Gastroesophageal sphincter (tissue), 4 donors: ENCODE measurements around the gene CDC45. TPM values are rescaled to one million over a fixed set of nuclear protein-coding genes. Genes with fewer than 3 reads are reported as not detected.

Experiments used
- ATAC-seq: fragments of 150-250 bp; one replicate; pipeline ENCODE4 v1.9.1; 2016; ENCODE audit warnings: mild to moderate bottlenecking, moderate library complexity
- H3K27ac ChIP-seq, 4 donors: fragments of 200-600 bp; sonication (generic) in 3 of 4; 1 replicate in 3 of 4; 2 replicates in 1 of 4; pipeline ENCODE4 v1.5.1; 2016 to 2019
- H3K27me3 ChIP-seq: fragments of 200-600 bp; sonication (generic); one replicate; pipeline ENCODE4 v1.5.1; 2019
- H3K36me3 ChIP-seq, 2 donors: fragments of 200-600 bp; sonication (generic); one replicate each; pipeline ENCODE4 v1.5.1; 2019; ENCODE audit warnings: control low read depth in 1 of 2
- H3K4me1 ChIP-seq, 3 donors: fragments of 200-600 bp; sonication (generic); 1 replicate in 2 of 3; 2 replicates in 1 of 3; pipeline ENCODE4 v1.5.1; 2016 to 2019; ENCODE audit warnings: control low read depth in 2 of 3
- H3K4me3 ChIP-seq, 2 donors: fragments of 200-600 bp; sonication (generic); one replicate each; pipeline ENCODE4 v1.5.1; 2019; ENCODE audit warnings: mild to moderate bottlenecking in 1 of 2, moderate library complexity in 1 of 2
- H3K9me3 ChIP-seq, 3 donors: fragments of 200-600 bp; sonication (generic); one replicate each; pipeline ENCODE4 v1.5.1; 2017 to 2019; ENCODE audit warnings: control low read depth in 2 of 3
- CTCF ChIP-seq, 4 experiments: fragments of 200-600 bp in 2 of 4; fragments of 450-650 bp in 2 of 4; sonication (generic) in 1 of 4; IDR thresholded peaks; one replicate each; pipeline ENCODE4 v1.5.1; 2017 to 2019; ENCODE audit warnings: antibody characterized with exemption in 4 of 4, mild to moderate bottlenecking in 2 of 4, moderate library complexity in 2 of 4
- EP300 ChIP-seq: sonication (generic); formaldehyde crosslinking; IDR thresholded peaks from one replicate; pipeline ENCODE4 v1.6.1; 2017; ENCODE audit warnings: antibody characterized with exemption, mild to moderate bottlenecking
- POLR2A ChIP-seq, 2 donors: fragments of 450-650 bp; IDR thresholded peaks; one replicate each; pipeline ENCODE4 v1.6.1; 2017; ENCODE audit warnings: antibody characterized with exemption in 2 of 2, mild to moderate bottlenecking in 2 of 2, moderate library complexity in 1 of 2
- POLR2AphosphoS5 ChIP-seq: sonication (generic); formaldehyde crosslinking; IDR thresholded peaks from one replicate; pipeline ENCODE4 v1.6.1; 2017; ENCODE audit warnings: antibody characterized with exemption
- WGBS, 2 donors: methylation state at CpG; one replicate each; pipeline ENCODE4 v1.1.5; 2018; ENCODE audit warnings: low coverage in 1 of 2; 5-methylcytosine and 5-hydroxymethylcytosine counted together
- total RNA-seq, 4 donors: library from RNA; depleted of rRNA; stranded (reverse); fragments of >200 nt; gene quantifications; one replicate each; pipeline ENCODE4 v1.1.0, GENCODE V29; 2016

The CDC45 gene
- total RNA-seq, 4 donors from 2014 or later = 2.1 TPM; not detected in 3

- Histone ChIP-seq H3K4me3 (no peak overlapping the region), H3K27me3 (no peaks in the 10 kb centered on the region), H3K27ac (no peak overlapping the region), H3K36me3 (peaks cover 7 to 97% of the 10 kb centered on the region in 2 donors), H3K4me1 (no peaks in the 10 kb centered on the region), H3K9me3 (no peaks in the 10 kb centered on the region)
- TF ChIP-seq EP300 (no peak), POLR2A (IDR thresholded peaks at IDR 0.05) (no peak), POLR2AphosphoS5 (no peak), CTCF (IDR thresholded peaks at IDR 0.05) (no peak)
- 66 to 67% methylated on average over 5 to 7 of the region's 7 CpGs for WGBS, 2 donors
- ATAC-seq = no peak
Measured at GRCh38 chr22:19463491-19464469, 15.9 kb upstream of the CDC45 start.

GRCh38 chr22:19464546-19464945, 15.2 kb upstream of the CDC45 start:
- Histone ChIP-seq H3K27ac (no peak overlapping the region), H3K9me3 (no peaks in the 10 kb centered on the region), H3K4me3 (no peak overlapping the region), H3K27me3 (no peaks in the 10 kb centered on the region), H3K36me3 (peaks cover 7 to 97% of the 10 kb centered on the region in 2 donors), H3K4me1 (no peaks in the 10 kb centered on the region)
- WGBS, 2 donors = 82% methylated on average over 1 of the region's 1 CpG; no CpG with 5 or more reads in 1 of the 2 donors
- TF ChIP-seq EP300 (no peak), POLR2AphosphoS5 (no peak), POLR2A (IDR thresholded peaks at IDR 0.05) (no peak), CTCF (IDR thresholded peaks at IDR 0.05) (no peak)
- no peak for ATAC-seq

- H3K4me3 ChIP-seq = no peak overlapping the region
- no peaks in the 10 kb centered on the region for H3K9me3 ChIP-seq
- H3K4me1 ChIP-seq = no peaks in the 10 kb centered on the region
- no peak overlapping the region for H3K27ac ChIP-seq
- 38 to 82% methylated on average over 3 to 4 of the region's 4 CpGs for WGBS, 2 donors
- TF ChIP-seq CTCF (IDR thresholded peaks at IDR 0.05) (no peak), EP300 (no peak), POLR2AphosphoS5 (no peak), POLR2A (IDR thresholded peaks at IDR 0.05) (no peak)
- no peaks in the 10 kb centered on the region for H3K27me3 ChIP-seq
- peaks cover 7 to 97% of the 10 kb centered on the region in 2 donors for H3K36me3 ChIP-seq
- ATAC-seq = no peak
Measured at GRCh38 chr22:19464975-19465374, 14.7 kb upstream of the CDC45 start.

- TF ChIP-seq POLR2AphosphoS5 (no peak), POLR2A (IDR thresholded peaks at IDR 0.05) (no peak)
- H3K36me3 ChIP-seq = peaks cover 7 to 98% of the 10 kb centered on the region in 2 donors
- WGBS, 2 donors = 87 to 96% methylated on average over 3 to 5 of the region's 14 CpGs
- no peak overlapping the region for H3K4me3 ChIP-seq
- H3K27ac ChIP-seq = no peak overlapping the region
- no peaks in the 10 kb centered on the region for H3K9me3 ChIP-seq
- ATAC-seq = no peak
- H3K4me1 ChIP-seq = no peaks in the 10 kb centered on the region
- no peaks in the 10 kb centered on the region for H3K27me3 ChIP-seq
Measured at GRCh38 chr22:19466126-19466716, 13.5 kb upstream of the CDC45 start.

GRCh38 chr22:19466848-19467752, 12.6 kb upstream of the CDC45 start:
- TF ChIP-seq EP300 (no peak), POLR2AphosphoS5 (no peak), CTCF (IDR thresholded peaks at IDR 0.05) (no peak), POLR2A (IDR thresholded peaks at IDR 0.05) (no peak)
- H3K9me3 ChIP-seq = no peaks in the 10 kb centered on the region
- no peak overlapping the region for H3K27ac ChIP-seq
- no peaks in the 10 kb centered on the region for H3K4me1 ChIP-seq
- no peak for ATAC-seq
- H3K36me3 ChIP-seq = peaks cover 7 to 100% of the 10 kb centered on the region in 2 donors
- WGBS, 2 donors = 90 to 93% methylated on average over 7 of the region's 9 CpGs
- no peaks in the 10 kb centered on the region for H3K27me3 ChIP-seq
- no peak overlapping the region for H3K4me3 ChIP-seq
